Astrocyte of the spinal cord (primary cell): ENCODE data around the gene RFTN1.

Source experiments
- DNase-seq: peaks from one replicate; pipeline ENCODE4 v3.0.0; 2011; ENCODE audit warnings: low read depth, low spot score
- H3K4me3 ChIP-seq: 2 replicates; pipeline ENCODE4 v1.5.1; 2011; ENCODE audit warnings: low read depth, mild to moderate bottlenecking, low read length, moderate library complexity
- in situ Hi-C: cut with HindIII; loops from 2 replicates; pipeline ENCODE4 v1.10.0; 2017; ENCODE audit warnings: low sequenced_read_pairs
- TF ChIP-seq, protein P1 (sequence below): IDR thresholded peaks from 2 replicates; pipeline ENCODE4 v1.5.1; 2012; ENCODE audit warnings: low read depth, mild to moderate bottlenecking, low read length, inconsistent platforms

The RFTN1 gene

DNA sequence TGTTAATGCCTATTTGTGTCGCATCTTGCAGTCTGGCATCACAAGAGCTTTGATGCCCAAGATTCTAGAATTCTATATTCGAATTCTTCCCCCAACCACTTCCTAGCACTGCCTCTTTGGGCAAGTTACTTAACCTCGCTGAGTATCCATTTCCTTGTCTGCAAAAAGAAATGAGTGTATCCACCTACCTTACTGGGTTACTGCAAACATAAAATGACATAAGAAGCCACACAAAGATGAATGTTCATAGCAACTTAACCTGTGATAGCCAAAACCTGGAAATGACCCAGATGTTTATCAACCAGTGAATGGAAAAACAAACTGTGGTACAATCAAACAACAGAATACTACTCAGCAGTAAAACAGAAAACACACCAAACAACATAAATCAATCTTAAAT lies 24.9 kb downstream of the RFTN1 start:
- no peak overlapping the region for H3K4me3 ChIP-seq
- no peak for DNase-seq
- TF ChIP-seq, protein P1, sequence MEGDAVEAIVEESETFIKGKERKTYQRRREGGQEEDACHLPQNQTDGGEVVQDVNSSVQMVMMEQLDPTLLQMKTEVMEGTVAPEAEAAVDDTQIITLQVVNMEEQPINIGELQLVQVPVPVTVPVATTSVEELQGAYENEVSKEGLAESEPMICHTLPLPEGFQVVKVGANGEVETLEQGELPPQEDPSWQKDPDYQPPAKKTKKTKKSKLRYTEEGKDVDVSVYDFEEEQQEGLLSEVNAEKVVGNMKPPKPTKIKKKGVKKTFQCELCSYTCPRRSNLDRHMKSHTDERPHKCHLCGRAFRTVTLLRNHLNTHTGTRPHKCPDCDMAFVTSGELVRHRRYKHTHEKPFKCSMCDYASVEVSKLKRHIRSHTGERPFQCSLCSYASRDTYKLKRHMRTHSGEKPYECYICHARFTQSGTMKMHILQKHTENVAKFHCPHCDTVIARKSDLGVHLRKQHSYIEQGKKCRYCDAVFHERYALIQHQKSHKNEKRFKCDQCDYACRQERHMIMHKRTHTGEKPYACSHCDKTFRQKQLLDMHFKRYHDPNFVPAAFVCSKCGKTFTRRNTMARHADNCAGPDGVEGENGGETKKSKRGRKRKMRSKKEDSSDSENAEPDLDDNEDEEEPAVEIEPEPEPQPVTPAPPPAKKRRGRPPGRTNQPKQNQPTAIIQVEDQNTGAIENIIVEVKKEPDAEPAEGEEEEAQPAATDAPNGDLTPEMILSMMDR, result no peak
- in situ Hi-C loops, result no loop called here

GRCh38 chr3:16487511-16488175 lies 25.9 kb downstream of the RFTN1 start:
- TF ChIP-seq, protein P1, result no peak
- in situ Hi-C loops, result no loop called here
- no peak overlapping the region for H3K4me3 ChIP-seq
- no peak for DNase-seq

DNA sequence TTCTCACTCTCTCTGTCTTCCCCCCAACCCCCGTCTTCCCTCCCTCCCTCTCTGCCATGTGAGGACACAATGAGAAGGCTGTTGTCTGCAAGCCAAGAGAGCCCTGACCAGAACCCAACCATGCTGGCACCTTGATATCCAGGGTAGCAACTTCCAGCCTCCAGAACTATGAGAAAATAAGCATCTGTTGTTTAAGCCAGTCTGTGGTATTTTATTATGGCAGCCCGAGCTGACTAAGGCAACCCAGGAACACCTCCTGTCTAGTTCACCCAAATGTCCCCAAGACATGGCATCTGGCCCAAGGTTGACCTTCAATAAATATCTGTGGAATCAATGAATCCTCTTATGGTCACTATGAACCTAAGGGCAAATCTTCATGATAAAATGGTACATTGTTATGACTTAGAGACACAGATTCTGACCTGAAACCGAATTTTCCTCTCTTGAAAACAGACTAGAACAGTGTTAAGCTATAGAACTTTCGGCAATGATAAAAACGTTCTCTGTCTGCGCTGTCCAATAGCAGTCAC lies 26.5 kb downstream of the RFTN1 start:
- TF ChIP-seq, protein P1, result no peak
- DNase-seq, result no peak
- in situ Hi-C loops, result no loop called here
- no peak overlapping the region for H3K4me3 ChIP-seq

- DNase-seq, result no peak
- in situ Hi-C loops, result no loop called here
- TF ChIP-seq, protein P1, result no peak
- H3K4me3 ChIP-seq, result no peak overlapping the region
Observed at GRCh38 chr3:16486201-16486600, 27.3 kb downstream of the RFTN1 start.

DNA sequence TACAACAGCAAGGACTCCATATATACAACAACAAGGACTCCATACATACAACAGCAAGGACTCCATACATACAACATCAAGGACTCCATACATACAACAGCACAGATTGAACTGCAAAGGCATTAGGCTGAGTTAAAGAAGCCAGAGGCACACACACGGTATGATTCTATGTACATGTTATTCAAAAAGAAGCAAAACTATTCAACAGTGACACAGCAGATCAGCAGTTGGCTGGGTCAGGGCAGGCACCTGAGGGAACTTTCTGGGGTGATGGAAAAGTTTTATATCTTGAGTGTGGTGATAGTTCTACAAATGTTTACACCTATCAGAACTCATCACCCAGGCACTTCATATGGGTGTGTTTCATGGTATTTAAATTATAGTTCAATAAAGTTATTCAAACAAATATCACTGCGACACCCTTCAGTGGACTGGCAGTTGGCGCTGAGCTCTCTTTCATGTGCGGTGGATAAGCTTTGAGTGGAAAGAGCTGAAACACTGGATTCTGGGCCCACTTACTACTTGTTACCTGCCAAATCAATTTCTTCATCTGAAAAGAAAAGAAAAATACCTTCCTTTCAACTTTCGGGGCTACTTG lies 28.0 kb downstream of the RFTN1 start:
- no peak overlapping the region for H3K4me3 ChIP-seq
- in situ Hi-C loops, result no loop called here
- DNase-seq, result no peak
- TF ChIP-seq, protein P1, result no peak

GRCh38 chr3:16484984-16485383 lies 28.5 kb downstream of the RFTN1 start:
- no peak for DNase-seq
- TF ChIP-seq, protein P1, result no peak
- H3K4me3 ChIP-seq, result no peak overlapping the region
- in situ Hi-C loops, result no loop called here
